Subcutaneous abdominal adipose tissue (tissue), 5 donors: ENCODE measurements around the gene ZNF691.
"Not testable (repeated sequence)": the region's sequence is repeated elsewhere in the genome, so short reads cannot be mapped to it uniquely, and the experiment has no call there.

Experiments used
- H3K27ac ChIP-seq: one replicate; pipeline ENCODE4 v1.7.0; 2013; ENCODE audit warnings: low read depth, mild to moderate bottlenecking, inconsistent platforms, low read length, moderate library complexity
- H3K27me3 ChIP-seq, 5 donors: one replicate each; pipeline ENCODE4 v1.7.0; 2013; ENCODE audit warnings: low read length in 5 of 5, inconsistent platforms in 1 of 5; ENCODE audit not compliant: control insufficient read depth in 5 of 5, insufficient read depth in 4 of 5
- H3K36me3 ChIP-seq, 5 donors: one replicate each; pipeline ENCODE4 v1.7.0; 2013; ENCODE audit warnings: low read length in 5 of 5; ENCODE audit not compliant: control insufficient read depth in 5 of 5, insufficient read depth in 5 of 5
- H3K4me1 ChIP-seq, 5 donors: one replicate each; pipeline ENCODE4 v1.7.0; 2013; ENCODE audit warnings: low read length in 5 of 5, mild to moderate bottlenecking in 3 of 5, moderate library complexity in 1 of 5; ENCODE audit not compliant: control insufficient read depth in 5 of 5, insufficient read depth in 5 of 5
- H3K4me3 ChIP-seq, 5 donors: one replicate each; pipeline ENCODE4 v1.7.0; 2013; ENCODE audit warnings: low read length in 5 of 5, low read depth in 1 of 5
- H3K9ac ChIP-seq, 5 donors: one replicate each; pipeline ENCODE4 v1.7.0; 2013; ENCODE audit warnings: low read length in 5 of 5, mild to moderate bottlenecking in 4 of 5, moderate library complexity in 3 of 5
- H3K9me3 ChIP-seq, 5 donors: one replicate each; pipeline ENCODE4 v1.7.0; 2013; ENCODE audit warnings: low read length in 5 of 5; ENCODE audit not compliant: control insufficient read depth in 5 of 5
- donor health status: healthy.
- donor health status: healthy.
- donor health status: healthy.
- donor health status: healthy.
- donor health status: healthy.

The ZNF691 gene

GRCh38 chr1:42873108-42873507 is 26.7 kb downstream of the ZNF691 start:
- not testable (repeated sequence) for H3K4me1 ChIP-seq, H3K27me3 ChIP-seq, H3K9me3 ChIP-seq, H3K27ac ChIP-seq, H3K9ac ChIP-seq, H3K36me3 ChIP-seq, H3K4me3 ChIP-seq

DNA sequence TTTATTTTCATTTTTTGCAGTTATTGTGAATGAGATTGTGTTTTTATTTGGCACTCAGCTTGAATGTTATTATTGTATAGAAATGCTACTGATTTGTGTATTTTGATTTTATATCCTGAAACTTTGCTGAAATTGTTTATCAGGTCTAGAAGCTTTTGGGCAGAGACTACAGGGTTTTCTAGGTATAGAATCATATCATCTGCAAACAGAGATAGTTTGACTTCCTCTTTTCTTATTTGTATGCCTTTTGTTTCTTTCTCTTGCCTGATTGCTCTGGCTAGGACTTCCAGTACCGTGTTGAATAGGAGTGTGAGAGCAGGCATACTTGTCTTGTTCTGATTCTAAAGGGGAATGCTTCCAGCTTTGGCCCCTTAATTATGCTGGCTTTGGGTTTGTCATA is 27.3 kb downstream of the ZNF691 start:
- no peak overlapping the region for H3K27ac ChIP-seq
- no peaks in the 10 kb centered on the region for H3K36me3 ChIP-seq
- no peak overlapping the region for H3K4me3 ChIP-seq
- peaks cover 0 to 3% (median 0%) of the 10 kb centered on the region in 5 donors for H3K9me3 ChIP-seq
- no peak overlapping the region for H3K9ac ChIP-seq
- H3K27me3 ChIP-seq: peaks cover 0 to 2% (median 0%) of the 10 kb centered on the region in 5 donors
- no peaks in the 10 kb centered on the region for H3K4me1 ChIP-seq

DNA sequence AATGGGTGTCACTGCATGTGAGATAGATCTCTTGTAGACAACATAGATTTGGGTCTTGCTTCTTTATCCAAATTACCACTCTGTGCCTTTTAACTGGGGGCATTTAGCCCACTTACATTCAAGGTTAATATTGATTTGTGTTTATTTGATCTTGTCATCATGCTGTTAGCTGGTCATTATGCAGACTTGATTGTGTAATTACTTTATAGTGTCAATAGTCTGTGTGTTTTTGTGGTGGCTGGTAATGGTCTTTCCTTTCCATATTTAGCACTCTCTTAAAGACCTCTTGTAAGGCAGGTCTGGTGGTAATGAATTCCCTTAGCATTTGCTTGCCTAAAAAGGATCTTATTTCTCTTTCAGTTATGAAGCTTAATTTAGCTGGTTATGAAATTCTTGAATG is 29.6 kb downstream of the ZNF691 start:
- Histone ChIP-seq H3K4me1 (no peaks in the 10 kb centered on the region), H3K27ac (no peak overlapping the region), H3K36me3 (no peaks in the 10 kb centered on the region), H3K9me3 (peaks cover 0 to 3% (median 0%) of the 10 kb centered on the region in 5 donors), H3K27me3 (peaks cover 0 to 8% (median 2%) of the 10 kb centered on the region in 5 donors), H3K9ac (no peak overlapping the region), H3K4me3 (no peak overlapping the region)

DNA sequence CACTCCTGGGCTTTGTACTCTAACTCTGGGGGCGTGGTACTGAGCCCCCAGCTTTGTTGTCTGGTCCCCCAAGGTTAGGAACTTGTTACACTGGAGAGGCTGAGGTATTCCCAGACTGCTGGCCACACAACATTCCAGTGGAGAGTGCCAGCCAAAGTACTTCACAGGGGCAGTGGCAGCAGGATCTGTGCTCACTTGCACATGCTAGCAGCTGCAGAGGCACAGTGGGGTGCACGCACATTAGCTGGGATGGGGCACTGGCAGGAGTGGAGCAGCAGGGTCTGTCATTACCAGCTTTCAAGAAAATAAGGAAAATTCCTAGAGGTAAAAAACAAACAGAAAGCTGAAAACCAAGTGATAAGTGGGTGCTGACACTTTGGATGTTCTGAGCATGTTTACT is 31.0 kb downstream of the ZNF691 start:
- H3K27me3 ChIP-seq: peaks cover 0 to 8% (median 2%) of the 10 kb centered on the region in 5 donors
- H3K9ac ChIP-seq: no peak overlapping the region
- H3K4me3 ChIP-seq: no peak overlapping the region
- no peaks in the 10 kb centered on the region for H3K4me1 ChIP-seq
- no peaks in the 10 kb centered on the region for H3K36me3 ChIP-seq
- H3K27ac ChIP-seq: no peak overlapping the region
- peaks cover 0 to 3% (median 0%) of the 10 kb centered on the region in 5 donors for H3K9me3 ChIP-seq

- Histone ChIP-seq H3K9ac (no peak overlapping the region), H3K27me3 (peaks cover 0 to 8% (median 2%) of the 10 kb centered on the region in 5 donors), H3K9me3 (no peaks in the 10 kb centered on the region), H3K27ac (no peak overlapping the region), H3K36me3 (no peaks in the 10 kb centered on the region), H3K4me1 (no peaks in the 10 kb centered on the region), H3K4me3 (no peak overlapping the region)
Measured at GRCh38 chr1:42880384-42880783, 34.0 kb downstream of the ZNF691 start.

GRCh38 chr1:42886046-42886739 is 39.8 kb downstream of the ZNF691 start:
- Histone ChIP-seq H3K4me3 (no peak overlapping the region), H3K9ac (no peak overlapping the region), H3K9me3 (no peaks in the 10 kb centered on the region), H3K36me3 (no peaks in the 10 kb centered on the region), H3K4me1 (no peaks in the 10 kb centered on the region), H3K27ac (no peak overlapping the region), H3K27me3 (no peaks in the 10 kb centered on the region)

DNA sequence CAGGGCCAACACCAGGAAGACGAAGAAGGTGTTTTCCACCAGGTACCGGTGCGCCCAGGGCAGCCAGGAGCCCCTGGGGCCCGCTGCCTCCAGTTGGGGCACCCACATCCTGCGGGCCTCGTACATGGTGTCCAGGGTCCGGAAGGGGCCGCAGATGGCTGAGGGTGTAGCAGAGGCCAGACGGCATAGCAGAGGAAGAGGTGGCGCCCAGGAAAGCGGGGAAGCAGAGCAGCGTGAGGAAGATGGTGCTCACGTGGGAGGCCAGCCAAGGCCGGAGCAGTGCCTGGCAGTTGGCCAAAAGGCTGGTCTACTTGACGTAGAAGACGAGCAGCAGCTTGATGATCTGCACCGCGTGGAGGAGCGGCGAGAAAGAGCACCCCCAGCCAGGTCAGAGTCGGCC is 40.4 kb downstream of the ZNF691 start:
- Histone ChIP-seq H3K4me3 (no peak overlapping the region), H3K4me1 (no peaks in the 10 kb centered on the region), H3K27me3 (no peaks in the 10 kb centered on the region), H3K9me3 (no peaks in the 10 kb centered on the region), H3K27ac (no peak overlapping the region), H3K36me3 (no peaks in the 10 kb centered on the region), H3K9ac (no peak overlapping the region)

- Histone ChIP-seq H3K9me3 (no peaks in the 10 kb centered on the region), H3K4me3 (no peak overlapping the region), H3K27ac (no peak overlapping the region), H3K4me1 (no peaks in the 10 kb centered on the region), H3K27me3 (no peaks in the 10 kb centered on the region), H3K9ac (no peak overlapping the region), H3K36me3 (no peaks in the 10 kb centered on the region)
Measured at GRCh38 chr1:42887366-42887765, 41.0 kb downstream of the ZNF691 start.

DNA sequence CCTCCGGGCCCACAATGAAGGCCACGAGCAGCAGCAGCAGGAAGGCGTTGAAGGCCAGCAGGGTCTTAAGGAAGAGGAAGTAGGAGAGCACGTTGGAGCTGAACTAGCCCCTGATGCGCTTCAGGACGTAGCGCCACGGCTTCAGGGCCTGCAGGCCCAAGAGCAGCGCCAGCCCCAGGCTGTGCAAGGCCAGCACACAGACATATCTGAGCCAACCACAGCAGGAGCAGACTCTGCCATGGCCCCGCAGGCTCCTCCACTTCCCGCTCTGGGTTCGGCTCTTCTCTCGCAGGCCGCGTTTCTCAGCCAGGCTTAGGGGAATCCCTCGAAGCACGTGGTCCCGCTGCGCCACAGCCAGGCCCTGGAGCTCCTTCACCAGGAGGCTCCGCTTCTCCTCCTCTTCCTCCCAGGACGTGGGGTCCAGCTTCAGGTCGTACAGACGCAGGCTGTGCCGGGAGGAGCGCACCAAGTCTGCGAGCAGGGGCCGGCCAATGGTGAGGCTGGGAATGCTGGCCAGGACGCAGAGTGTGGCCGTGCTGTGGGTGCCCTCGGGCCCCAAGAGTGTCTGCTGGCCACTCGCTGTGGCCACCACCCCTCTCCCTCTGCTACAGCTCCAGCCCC is 41.7 kb downstream of the ZNF691 start:
- H3K27me3 ChIP-seq: no peaks in the 10 kb centered on the region
- H3K9me3 ChIP-seq: no peaks in the 10 kb centered on the region
- no peak overlapping the region for H3K9ac ChIP-seq
- H3K36me3 ChIP-seq: no peaks in the 10 kb centered on the region
- no peak overlapping the region for H3K27ac ChIP-seq
- H3K4me1 ChIP-seq: no peaks in the 10 kb centered on the region
- no peak overlapping the region for H3K4me3 ChIP-seq

DNA sequence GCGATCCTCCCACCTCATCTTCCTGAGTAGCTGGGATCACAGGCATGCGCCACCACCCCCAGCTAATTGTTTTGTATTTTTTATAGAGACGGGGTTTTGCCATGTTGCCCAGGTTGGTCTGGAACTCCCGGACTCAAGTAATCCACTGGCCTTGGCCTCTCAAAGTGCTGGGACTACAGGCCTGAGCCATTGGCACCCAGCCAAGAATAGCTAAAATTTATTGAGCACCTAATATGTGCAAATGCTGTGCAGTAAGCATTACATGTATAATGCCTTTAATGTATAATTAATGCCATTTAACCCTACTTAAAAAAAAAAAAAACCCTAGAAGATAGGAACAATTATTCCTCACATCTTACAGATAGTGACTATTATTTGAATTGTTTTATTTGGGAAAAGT is 42.9 kb downstream of the ZNF691 start:
- no peak overlapping the region for H3K4me3 ChIP-seq
- H3K27me3 ChIP-seq: no peaks in the 10 kb centered on the region
- H3K9ac ChIP-seq: no peak overlapping the region
- H3K36me3 ChIP-seq: no peaks in the 10 kb centered on the region
- H3K4me1 ChIP-seq: no peaks in the 10 kb centered on the region
- no peaks in the 10 kb centered on the region for H3K9me3 ChIP-seq
- no peak overlapping the region for H3K27ac ChIP-seq
